Stimulated activated CD4-positive, alpha-beta T cell treated with anti-CD3 and anti-CD28 coated beads, Interleukin-1b, Interleukin-23, amount 100 ng/mL, for 24 hours (primary cell): Measurements from ENCODE around the gene ARSI.

ENCODE experiments used
- DNase-seq, 4 experiments: peaks; one replicate each; pipeline ENCODE4 v3.0.0-alpha.2; 2020; ENCODE audit warnings: low read depth in 4 of 4, low spot score in 1 of 4

The ARSI gene

GRCh38 chr5:150302301-150303069 lies at the start of gene ARSI:
Gene ARSI (minus strand): TSS chr5:150302905. CDS start chr5:150302373, 532 bp downstream.
- DNase-seq, result no peak

- peak in 2 of 4 experiments; percentile 12 to 22 for DNase-seq
Measured at GRCh38 chr5:150350524-150351344, 48.0 kb upstream of the ARSI start.

DNA sequence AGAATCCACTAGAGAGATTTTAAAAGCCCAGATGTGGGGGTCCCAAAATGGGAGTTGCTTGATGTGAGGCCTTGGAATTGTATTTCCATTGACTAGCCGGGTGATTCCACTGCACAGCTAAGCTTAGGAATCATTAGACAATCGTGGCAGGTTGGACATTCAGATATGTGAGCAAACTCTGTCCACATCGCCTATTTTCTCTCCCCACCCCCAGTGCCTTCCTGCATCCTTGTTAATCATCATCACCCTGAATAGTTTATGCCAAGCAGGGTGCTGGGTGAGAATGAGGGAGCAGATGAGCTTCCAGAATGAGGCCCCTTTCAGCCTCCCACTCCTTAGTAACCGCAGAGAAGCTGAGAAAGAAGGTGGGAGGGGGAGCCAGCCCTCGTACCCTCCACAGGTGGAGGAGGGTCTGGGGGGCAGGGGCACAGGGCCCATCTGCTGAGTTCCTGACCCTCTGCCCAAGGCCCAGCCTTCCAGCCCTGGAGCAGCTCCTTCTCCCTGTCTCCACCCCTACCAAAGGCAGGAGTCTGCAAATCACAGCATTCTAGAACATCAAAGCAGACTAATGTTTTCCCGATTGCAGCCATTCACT lies 47.1 kb upstream of the ARSI start:
- no peak for DNase-seq

- no peak for DNase-seq
Measured at GRCh38 chr5:150347451-150347850, 44.7 kb upstream of the ARSI start.

GRCh38 chr5:150347003-150347402 lies 44.3 kb upstream of the ARSI start:
- no peak for DNase-seq

DNA sequence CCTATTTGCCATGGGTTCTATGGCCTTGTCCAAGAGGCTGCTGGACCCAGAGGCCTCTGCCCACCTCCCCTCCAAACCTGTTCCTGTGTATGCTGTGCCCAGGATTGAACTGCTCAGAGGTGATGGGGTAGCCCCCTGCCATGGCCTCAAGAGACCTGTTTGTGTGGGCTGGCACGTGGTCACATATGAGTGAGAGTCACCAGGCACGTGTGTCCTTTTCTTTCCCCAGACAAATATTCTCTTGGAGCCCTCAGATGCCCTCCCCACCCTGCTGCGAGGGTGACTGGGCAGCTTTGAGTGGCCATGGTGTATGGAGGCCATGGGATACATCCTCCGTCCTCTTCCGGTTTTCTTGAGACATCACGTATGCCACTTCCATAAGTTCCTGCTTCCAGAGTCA lies 43.9 kb upstream of the ARSI start:
- DNase-seq, result no peak

- no peak for DNase-seq
Measured at GRCh38 chr5:150345716-150346115, 43.0 kb upstream of the ARSI start.

DNA sequence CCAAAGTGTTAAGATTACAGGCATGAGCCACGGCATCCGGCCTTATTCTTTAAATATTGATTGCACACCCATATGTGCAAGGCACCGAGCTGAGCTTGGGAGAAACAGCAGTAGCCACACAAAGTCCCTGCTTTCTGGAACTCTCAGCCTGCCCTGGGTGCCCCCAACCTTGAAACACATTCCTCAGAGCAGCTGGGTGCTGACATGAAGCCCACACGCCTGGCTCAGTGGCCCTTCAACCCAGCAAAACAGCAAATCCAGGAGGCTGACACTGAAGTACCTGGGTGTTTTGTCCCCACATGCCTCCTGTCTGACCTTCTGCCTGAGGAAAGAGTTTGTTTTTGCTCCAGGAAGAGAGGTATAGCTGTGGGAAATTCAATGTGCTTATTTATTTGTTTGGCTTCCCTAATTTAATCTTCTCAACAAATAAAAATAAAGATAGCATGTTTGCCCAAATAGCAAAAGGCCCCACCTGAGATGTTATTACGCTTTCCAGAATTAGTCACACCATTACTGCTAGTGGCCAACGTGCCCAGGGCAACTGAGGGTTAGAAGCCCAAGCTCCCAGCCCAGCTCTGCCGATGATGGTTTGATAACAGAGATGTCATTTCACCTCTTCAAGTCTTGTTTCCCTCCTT lies 41.4 kb upstream of the ARSI start:
- DNase-seq, result no peak

GRCh38 chr5:150342583-150342982 lies 39.9 kb upstream of the ARSI start:
- no peak for DNase-seq

DNA sequence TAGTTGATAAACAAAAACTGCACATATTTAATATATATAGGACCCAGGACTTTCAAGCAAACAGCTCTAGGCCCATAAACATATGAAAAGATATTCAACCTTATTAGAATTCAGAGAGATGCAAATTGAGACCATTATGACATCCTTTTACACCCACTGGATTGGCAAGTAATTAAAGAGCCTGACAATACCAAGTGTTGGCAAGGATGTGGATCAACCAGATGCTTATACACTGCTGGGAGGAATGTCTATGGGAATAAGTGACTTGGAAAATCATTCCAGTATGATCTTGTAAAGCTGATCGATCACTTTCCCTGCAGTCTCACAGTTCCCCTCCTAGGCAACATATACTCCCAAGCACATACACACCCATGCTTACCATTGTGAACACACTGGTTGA lies 39.3 kb upstream of the ARSI start:
- DNase-seq, result no peak

DNA sequence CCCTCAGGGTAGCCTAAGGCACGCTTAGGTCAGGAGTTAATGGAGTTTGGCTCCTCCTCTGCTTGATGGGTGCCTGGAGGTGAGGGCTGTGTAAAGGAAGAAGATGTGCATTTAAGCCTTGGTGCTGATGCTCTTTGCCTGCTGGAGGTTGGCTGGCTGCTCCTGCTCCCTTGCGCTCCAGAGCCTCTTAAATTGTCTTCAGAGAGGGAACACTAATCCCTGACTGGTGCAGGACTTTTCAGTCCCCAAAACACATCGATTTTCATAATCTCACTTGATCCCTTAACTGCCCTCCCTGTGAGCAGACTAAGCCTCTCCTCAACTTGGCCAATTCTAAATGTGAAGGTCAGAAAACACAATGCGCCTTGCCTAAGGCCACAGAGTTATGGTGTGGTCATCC lies 38.6 kb upstream of the ARSI start:
- DNase-seq, result no peak

DNA sequence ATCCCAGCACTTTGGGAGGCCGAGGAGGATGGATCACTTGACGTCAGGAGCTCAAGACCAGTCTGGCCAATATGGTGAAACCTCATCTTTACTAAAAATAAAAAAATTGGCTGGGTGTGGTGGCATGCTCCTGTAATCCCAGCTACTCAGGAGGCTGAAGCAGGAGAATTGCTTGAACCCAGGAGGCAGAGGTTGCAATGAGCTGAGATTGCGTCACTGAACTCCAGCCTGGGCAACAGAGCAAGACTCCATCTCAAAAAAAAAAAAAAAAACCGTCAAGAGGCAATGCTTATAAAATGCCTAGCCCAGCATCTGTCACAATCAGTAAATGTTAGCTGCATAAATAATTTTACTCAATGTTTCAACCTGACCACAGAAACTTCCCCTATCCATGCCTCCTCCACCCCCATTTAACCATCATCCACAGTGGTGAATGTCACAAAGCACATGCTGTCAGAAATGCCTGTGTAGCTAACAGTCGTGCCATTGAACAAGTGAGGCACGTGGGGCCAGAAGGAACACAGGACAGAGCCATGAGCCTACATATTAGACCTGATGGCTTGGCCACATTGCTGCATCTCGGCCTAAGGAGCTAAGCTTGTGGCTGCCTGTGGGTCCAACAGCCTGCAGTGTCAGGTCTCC lies 38.0 kb upstream of the ARSI start:
- no peak for DNase-seq

- no peak for DNase-seq
Measured at GRCh38 chr5:150339841-150340240, 37.1 kb upstream of the ARSI start.

DNA sequence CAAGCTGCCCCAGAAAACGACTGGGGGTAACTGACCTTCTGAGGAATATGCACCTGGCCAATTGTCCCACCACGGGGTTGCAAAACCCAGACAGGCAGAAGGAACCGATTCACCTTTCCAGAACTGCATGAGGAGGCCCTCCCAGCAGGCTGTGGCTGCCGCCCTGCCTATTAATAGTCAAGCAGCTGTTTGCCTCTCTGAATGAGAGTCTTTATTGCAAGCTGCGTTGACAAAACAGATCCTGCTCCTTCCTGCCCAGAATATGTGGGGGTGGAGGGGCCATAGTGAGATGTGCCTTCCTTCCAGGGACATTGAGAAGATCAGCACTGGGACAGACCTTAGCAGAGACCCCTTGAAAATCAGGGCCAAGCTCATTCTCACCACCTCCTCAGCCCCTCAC lies 36.5 kb upstream of the ARSI start:
- DNase-seq, result no peak

DNA sequence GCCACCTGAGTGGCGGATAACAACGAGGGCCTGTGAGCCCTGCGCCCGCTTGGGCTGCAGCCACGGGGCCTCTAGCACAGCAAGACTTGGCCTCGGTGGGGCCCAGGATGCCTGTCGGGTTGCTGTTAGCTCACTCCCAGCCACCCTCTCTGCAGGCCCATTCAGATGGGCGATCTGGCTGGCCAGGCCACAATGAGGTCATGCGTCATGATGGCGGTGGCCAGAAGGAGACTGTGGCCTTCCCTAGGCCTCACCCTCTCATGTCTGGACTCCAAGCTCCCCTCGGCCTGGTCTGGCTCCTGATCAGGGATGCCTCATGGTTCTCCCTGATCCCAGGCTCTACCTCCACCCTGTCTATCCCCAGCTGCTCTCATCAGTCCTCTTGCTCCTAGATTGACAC lies 35.8 kb upstream of the ARSI start:
- DNase-seq, result no peak

DNA sequence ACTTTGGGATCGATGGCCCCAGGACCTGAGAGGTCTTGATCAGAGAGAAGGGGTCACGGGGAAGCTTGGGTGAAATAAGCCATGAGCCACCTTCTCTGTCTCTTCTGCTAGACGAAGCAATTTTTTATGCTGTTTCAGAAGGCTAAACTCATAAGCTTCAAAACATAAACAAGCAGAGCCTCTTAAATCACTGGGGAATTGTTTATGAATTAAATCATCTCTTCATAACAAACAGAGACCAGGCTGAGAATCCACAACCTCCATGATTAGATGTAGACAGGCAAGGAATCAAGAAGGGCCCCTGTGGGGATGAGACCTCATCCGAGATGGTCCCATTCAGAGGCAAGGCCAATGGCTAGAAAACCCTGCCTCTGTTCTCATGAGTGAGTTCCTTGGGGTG lies 33.1 kb upstream of the ARSI start:
- no peak for DNase-seq

- DNase-seq, result no peak
Measured at GRCh38 chr5:150333400-150333799, 30.7 kb upstream of the ARSI start.

- no peak for DNase-seq
Measured at GRCh38 chr5:150329881-150330876, 27.5 kb upstream of the ARSI start.

DNA sequence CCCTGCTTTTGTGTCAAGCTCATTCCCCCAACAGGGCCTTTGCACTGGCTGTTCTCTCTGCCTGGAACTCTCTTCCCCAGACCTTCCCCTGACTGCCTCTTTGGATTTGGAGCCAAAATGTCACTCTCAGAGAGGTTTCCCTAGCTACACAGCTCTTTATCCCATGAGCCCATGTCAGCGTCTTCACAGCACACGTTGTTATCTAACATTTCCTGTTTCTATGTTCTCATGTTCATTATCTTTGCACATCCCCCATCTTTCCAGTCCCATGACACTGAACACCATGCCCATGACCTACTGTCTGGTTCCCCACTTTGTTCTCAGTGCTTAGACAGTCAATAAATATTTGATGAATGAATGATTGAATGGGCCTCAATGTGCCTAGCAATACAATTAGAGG lies 26.3 kb upstream of the ARSI start:
- no peak for DNase-seq

GRCh38 chr5:150328515-150328914 lies 25.8 kb upstream of the ARSI start:
- no peak for DNase-seq
